OCI-LY1 (cell line): Measurements from ENCODE around the gene DOK6.

ENCODE experiments used
- CTCF ChIP-seq: fragments of 200-600 bp; sonication (generic), shearing (Covaris generic); IDR thresholded peaks from 2 replicates; pipeline ENCODE4 v1.5.1; 2017; ENCODE audit warnings: mild to moderate bottlenecking, antibody characterized with exemption, low read length, moderate library complexity, mixed read lengths
- EZH2 ChIP-seq: fragments of 200-600 bp; sonication (generic), shearing (Covaris generic); IDR thresholded peaks from 2 replicates; pipeline ENCODE4 v1.8.0; 2017; ENCODE audit warnings: borderline replicate concordance, mixed run types, mild to moderate bottlenecking, antibody characterized with exemption, low read length, moderate library complexity, mixed read lengths

GRCh38 chr18:69539404-69539803 lies 138.7 kb downstream of the DOK6 start:
- no peak for TF ChIP-seq CTCF
- TF ChIP-seq EZH2: no peak
